GM23338 (cell line): Measurements from ENCODE around the gene RWDD1. TPM values are rescaled to one million over a fixed set of nuclear protein-coding genes. Genes with fewer than 3 reads are reported as not detected.

ENCODE experiments used
- ATAC-seq: fragments of 200-7000 bp; cut with Tn5 transposase; 3 replicates; pipeline ENCODE4 v1.9.1; 2020
- DNase-seq: peaks from one replicate; pipeline ENCODE4 v3.0.0-alpha.2; 2015; ENCODE audit warnings: low spot score
- H2AFZ ChIP-seq: fragments of 200-600 bp; sonication (generic); 2 replicates; pipeline ENCODE4 v1.8.0; 2016; ENCODE audit warnings: antibody characterized with exemption, mild to moderate bottlenecking, moderate library complexity
- H3F3A ChIP-seq: fragments of 200-600 bp; sonication (generic); replicated peaks from 2 replicates; pipeline ENCODE4 v1.8.0; 2017; ENCODE audit warnings: antibody characterized with exemption, mixed run types, low read depth
- H3K27ac ChIP-seq: fragments of 200-600 bp; sonication (generic); 2 replicates; pipeline ENCODE4 v1.6.1; 2016; ENCODE audit warnings: low read depth
- H3K27me3 ChIP-seq: fragments of 200-600 bp; sonication (generic); 2 replicates; pipeline ENCODE4 v1.8.0; 2016; ENCODE audit warnings: mild to moderate bottlenecking, mixed run types, moderate library complexity; ENCODE audit not compliant: insufficient read depth
- H3K36me3 ChIP-seq: fragments of 200-600 bp; sonication (generic); 2 replicates; pipeline ENCODE4 v1.8.0; 2016; ENCODE audit warnings: mild to moderate bottlenecking; ENCODE audit not compliant: insufficient read depth
- H3K4me1 ChIP-seq: fragments of 200-600 bp; sonication (generic); 2 replicates; pipeline ENCODE4 v1.8.0; 2016; ENCODE audit warnings: mild to moderate bottlenecking, moderate library complexity; ENCODE audit not compliant: insufficient read depth
- H3K4me2 ChIP-seq: fragments of 200-600 bp; sonication (generic); 2 replicates; pipeline ENCODE4 v1.7.1; 2017; ENCODE audit warnings: mixed run types
- H3K4me3 ChIP-seq: fragments of 200-600 bp; sonication (generic); 2 replicates; pipeline ENCODE4 v1.6.1; 2016; ENCODE audit warnings: mixed run types
- H3K79me2 ChIP-seq: fragments of 200-600 bp; sonication (generic); replicated peaks from 2 replicates; pipeline ENCODE4 v1.8.0; 2017; ENCODE audit warnings: mild to moderate bottlenecking; ENCODE audit not compliant: insufficient read depth
- H3K9me2 ChIP-seq: fragments of 200-600 bp; sonication (generic); 2 replicates; pipeline ENCODE4 v1.8.0; 2017; ENCODE audit not compliant: insufficient read depth
- H4K20me1 ChIP-seq: fragments of 200-600 bp; sonication (generic); replicated peaks from 2 replicates; pipeline ENCODE4 v1.8.0; 2017; ENCODE audit warnings: mild to moderate bottlenecking; ENCODE audit not compliant: insufficient read depth
- H3K27ac Mint-ChIP-seq: 2 replicates; pipeline ENCODE4 v1.8.0; 2020; ENCODE audit warnings: inconsistent platforms, mild to moderate bottlenecking, moderate library complexity, mixed read lengths
- H3K27me3 Mint-ChIP-seq: 3 replicates; pipeline ENCODE4 v1.8.0; 2022; ENCODE audit warnings: low read depth, mild to moderate bottlenecking, moderate library complexity, mixed read lengths, inconsistent platforms; ENCODE audit not compliant: insufficient read depth, poor library complexity
- H3K36me3 Mint-ChIP-seq: 3 replicates; pipeline ENCODE4 v1.8.0; 2021; ENCODE audit warnings: low read depth, mild to moderate bottlenecking, inconsistent platforms, moderate library complexity, mixed read lengths
- H3K4me1 Mint-ChIP-seq: 3 replicates; pipeline ENCODE4 v1.8.0; 2020; ENCODE audit warnings: mild to moderate bottlenecking, inconsistent platforms, mixed read lengths
- H3K4me3 Mint-ChIP-seq: 3 replicates; pipeline ENCODE4 v1.8.0; 2021; ENCODE audit warnings: moderate library complexity, mild to moderate bottlenecking, inconsistent platforms, mixed read lengths
- H3K9me3 Mint-ChIP-seq: 3 replicates; pipeline ENCODE4 v1.8.0; 2020; ENCODE audit warnings: moderate library complexity, mild to moderate bottlenecking, inconsistent platforms, mixed read lengths
- EZH2 ChIP-seq: fragments of 200-600 bp; sonication (generic); IDR thresholded peaks from one replicate; pipeline ENCODE4 v1.8.0; 2017; ENCODE audit warnings: antibody characterized with exemption, mild to moderate bottlenecking, low read depth; ENCODE audit not compliant: unreplicated experiment
- EZH2phosphoT487 ChIP-seq: fragments of 200-600 bp; sonication (generic); IDR thresholded peaks from one replicate; pipeline ENCODE4 v1.8.1; 2018; ENCODE audit warnings: antibody characterized with exemption; ENCODE audit not compliant: unreplicated experiment
- NANOG ChIP-seq: IDR thresholded peaks from 2 replicates; pipeline ENCODE4 v1.6.1; 2016; ENCODE audit warnings: antibody characterized with exemption, borderline replicate concordance
- STAT1 ChIP-seq: IDR thresholded peaks from one replicate; pipeline ENCODE4 v1.6.1; 2016; ENCODE audit warnings: antibody characterized with exemption; ENCODE audit not compliant: unreplicated experiment
- ZNF114 ChIP-seq: fragments of 250-450 bp; sonication (Bioruptor Pico); IDR thresholded peaks from 2 replicates; pipeline ENCODE4 v1.5.0; 2020; ENCODE audit warnings: mild to moderate bottlenecking, moderate library complexity
- polyA plus RNA-seq: library from polyadenylated mRNA; unstranded; fragments of >200 nt; fragmentation: Nextera tagmentation; extraction: Ambion mirVana; gene quantifications from 2 replicates; pipeline ENCODE4 v1.2.1, GENCODE V29; 2016
- total RNA-seq: library from RNA; depleted of rRNA; stranded (reverse); fragments of >200 nt; shearing (Covaris generic); gene quantifications from 2 replicates; pipeline ENCODE4 v1.2.3, GENCODE V29; 2014
- TF ChIP-seq, protein P1 (sequence below), 2 experiments: fragments of 200-600 bp in 1 of 2; sonication (generic) in 1 of 2; conservative IDR thresholded peaks; 2 replicates each; pipeline versions ENCODE4 v1.5.1 to v1.6.1; 2016 to 2017; ENCODE audit warnings: antibody characterized with exemption in 2 of 2, low read depth in 2 of 2, mild to moderate bottlenecking in 2 of 2, moderate library complexity in 1 of 2
- TF ChIP-seq, protein P2 (sequence below): IDR thresholded peaks from one replicate; pipeline ENCODE4 v1.6.1; 2018; ENCODE audit warnings: antibody characterized with exemption; ENCODE audit not compliant: unreplicated experiment
- TF ChIP-seq, protein P3 (sequence below): fragments of 250-450 bp; sonication (Bioruptor Pico); IDR thresholded peaks from 2 replicates; pipeline ENCODE4 v1.5.0; 2020; ENCODE audit warnings: mild to moderate bottlenecking, moderate library complexity

The RWDD1 gene
- total and polyA plus RNA-seq, 2 experiments from 2014 or later: 20.2 to 171 TPM

DNA sequence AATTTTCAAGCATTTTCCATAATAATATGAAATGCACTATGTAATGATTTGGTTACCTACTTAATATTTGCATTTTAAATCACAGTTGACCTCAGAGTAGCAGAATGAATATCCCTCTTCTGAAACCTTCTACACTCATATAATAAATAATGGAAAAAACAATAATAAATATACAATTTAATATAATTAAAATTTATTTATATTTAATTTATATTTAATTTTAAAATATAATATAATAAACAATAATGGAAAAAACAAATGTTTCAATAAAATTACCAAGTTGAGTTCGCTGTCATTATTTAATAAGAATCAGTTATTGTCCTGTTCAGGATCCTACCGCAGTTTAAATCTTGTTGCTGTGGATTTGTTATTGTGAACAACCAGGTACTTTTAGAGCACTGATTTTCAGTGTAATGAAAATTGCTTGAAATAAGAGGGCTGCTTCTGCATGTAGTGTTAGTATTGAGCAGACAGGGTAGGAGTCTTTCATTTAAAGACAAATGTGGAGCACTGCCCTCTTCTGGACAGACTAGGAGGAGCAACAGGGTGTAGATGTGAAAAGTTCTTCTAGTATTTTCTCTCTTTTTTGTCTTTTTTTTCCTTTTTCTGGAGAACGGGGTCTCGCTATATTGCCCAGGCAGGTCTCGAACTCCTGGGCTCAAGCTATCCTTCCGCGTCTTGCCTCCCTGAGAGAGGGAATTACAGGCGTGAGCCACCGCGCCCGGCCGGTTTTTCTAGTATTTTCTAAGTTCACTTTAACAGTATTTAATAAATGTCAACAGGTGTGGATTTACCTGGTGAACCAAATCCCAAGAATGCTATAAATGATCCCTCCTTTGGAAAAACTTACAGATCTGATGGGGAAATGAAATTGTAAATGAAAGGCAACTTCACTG, 39.4 kb upstream of the RWDD1 start:
- Histone ChIP-seq H3K4me3 (no peak overlapping the region), H4K20me1 (no peaks in the 10 kb centered on the region), H3K79me2 (no peaks in the 10 kb centered on the region), H3F3A (no peaks in the 10 kb centered on the region), H3K4me2 (no peak overlapping the region), H3K4me1 (peaks cover 44% of the 10 kb centered on the region), H2AFZ (no peak overlapping the region), H3K9me2 (no peaks in the 10 kb centered on the region), H3K27ac (no peak overlapping the region), H3K36me3 (no peaks in the 10 kb centered on the region), H3K27me3 (no peaks in the 10 kb centered on the region)
- ATAC-seq (peak; percentile 65), DNase-seq (peak; percentile 88)
- H3K27ac Mint-ChIP-seq: no peak overlapping the region
- peaks cover 5% of the 10 kb centered on the region for H3K27me3 Mint-ChIP-seq
- H3K36me3 Mint-ChIP-seq: no peaks in the 10 kb centered on the region
- TF ChIP-seq EZH2phosphoT487 (no peak), ZNF114 (no peak), STAT1 (no peak), EZH2 (no peak), NANOG (no peak)
- TF ChIP-seq, protein P1, sequence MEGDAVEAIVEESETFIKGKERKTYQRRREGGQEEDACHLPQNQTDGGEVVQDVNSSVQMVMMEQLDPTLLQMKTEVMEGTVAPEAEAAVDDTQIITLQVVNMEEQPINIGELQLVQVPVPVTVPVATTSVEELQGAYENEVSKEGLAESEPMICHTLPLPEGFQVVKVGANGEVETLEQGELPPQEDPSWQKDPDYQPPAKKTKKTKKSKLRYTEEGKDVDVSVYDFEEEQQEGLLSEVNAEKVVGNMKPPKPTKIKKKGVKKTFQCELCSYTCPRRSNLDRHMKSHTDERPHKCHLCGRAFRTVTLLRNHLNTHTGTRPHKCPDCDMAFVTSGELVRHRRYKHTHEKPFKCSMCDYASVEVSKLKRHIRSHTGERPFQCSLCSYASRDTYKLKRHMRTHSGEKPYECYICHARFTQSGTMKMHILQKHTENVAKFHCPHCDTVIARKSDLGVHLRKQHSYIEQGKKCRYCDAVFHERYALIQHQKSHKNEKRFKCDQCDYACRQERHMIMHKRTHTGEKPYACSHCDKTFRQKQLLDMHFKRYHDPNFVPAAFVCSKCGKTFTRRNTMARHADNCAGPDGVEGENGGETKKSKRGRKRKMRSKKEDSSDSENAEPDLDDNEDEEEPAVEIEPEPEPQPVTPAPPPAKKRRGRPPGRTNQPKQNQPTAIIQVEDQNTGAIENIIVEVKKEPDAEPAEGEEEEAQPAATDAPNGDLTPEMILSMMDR (conservative IDR thresholded peaks at IDR 0.05; ENCODE audit: low read depth in 2 of 2): peak; percentile 83 to 86
- TF ChIP-seq, protein P2, sequence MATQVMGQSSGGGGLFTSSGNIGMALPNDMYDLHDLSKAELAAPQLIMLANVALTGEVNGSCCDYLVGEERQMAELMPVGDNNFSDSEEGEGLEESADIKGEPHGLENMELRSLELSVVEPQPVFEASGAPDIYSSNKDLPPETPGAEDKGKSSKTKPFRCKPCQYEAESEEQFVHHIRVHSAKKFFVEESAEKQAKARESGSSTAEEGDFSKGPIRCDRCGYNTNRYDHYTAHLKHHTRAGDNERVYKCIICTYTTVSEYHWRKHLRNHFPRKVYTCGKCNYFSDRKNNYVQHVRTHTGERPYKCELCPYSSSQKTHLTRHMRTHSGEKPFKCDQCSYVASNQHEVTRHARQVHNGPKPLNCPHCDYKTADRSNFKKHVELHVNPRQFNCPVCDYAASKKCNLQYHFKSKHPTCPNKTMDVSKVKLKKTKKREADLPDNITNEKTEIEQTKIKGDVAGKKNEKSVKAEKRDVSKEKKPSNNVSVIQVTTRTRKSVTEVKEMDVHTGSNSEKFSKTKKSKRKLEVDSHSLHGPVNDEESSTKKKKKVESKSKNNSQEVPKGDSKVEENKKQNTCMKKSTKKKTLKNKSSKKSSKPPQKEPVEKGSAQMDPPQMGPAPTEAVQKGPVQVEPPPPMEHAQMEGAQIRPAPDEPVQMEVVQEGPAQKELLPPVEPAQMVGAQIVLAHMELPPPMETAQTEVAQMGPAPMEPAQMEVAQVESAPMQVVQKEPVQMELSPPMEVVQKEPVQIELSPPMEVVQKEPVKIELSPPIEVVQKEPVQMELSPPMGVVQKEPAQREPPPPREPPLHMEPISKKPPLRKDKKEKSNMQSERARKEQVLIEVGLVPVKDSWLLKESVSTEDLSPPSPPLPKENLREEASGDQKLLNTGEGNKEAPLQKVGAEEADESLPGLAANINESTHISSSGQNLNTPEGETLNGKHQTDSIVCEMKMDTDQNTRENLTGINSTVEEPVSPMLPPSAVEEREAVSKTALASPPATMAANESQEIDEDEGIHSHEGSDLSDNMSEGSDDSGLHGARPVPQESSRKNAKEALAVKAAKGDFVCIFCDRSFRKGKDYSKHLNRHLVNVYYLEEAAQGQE: no peak
- no peaks in the 10 kb centered on the region for H3K9me3 Mint-ChIP-seq
- H3K4me1 Mint-ChIP-seq: peaks cover 42% of the 10 kb centered on the region
- H3K4me3 Mint-ChIP-seq: no peak overlapping the region

DNA sequence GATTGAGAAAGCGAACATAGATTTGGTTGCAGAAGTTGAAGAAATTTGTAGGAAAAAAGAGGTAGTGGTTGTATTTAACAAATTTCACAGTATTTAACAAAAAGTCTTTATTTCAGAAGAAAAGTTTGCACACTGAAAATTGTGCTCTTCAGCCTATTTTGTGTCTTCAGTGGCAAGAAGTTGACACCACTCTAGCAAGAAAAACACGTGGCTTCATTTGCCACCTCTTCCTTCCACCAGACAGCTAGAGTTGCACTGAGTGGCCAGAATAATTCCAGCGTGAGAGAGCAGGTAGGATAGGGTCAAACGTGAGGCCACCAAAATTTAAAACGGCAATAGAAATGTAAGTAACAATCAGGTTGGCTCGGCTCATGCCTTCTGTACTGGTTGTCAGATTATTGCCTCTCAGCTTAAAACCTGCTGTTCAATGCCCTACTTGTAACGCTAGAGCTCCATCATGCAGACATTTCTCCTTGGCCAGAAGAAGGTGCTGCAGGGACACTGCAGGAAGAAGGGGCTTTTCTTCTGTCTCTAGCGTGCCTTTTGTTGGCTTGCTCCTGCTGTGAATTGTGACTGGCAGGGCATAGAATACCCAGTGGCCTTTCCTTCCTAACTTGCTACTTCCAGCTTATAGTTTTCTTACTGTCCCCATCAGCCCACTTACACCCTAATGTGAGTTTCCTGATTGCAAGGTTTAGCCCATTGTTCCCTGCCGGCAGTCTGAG, 37.9 kb upstream of the RWDD1 start:
- no peaks in the 10 kb centered on the region for H3K27me3 ChIP-seq
- no peaks in the 10 kb centered on the region for H3K36me3 Mint-ChIP-seq
- peak; percentile 77 for ATAC-seq
- H3K4me2 ChIP-seq: no peak overlapping the region
- no peak overlapping the region for H3K27ac ChIP-seq
- no peaks in the 10 kb centered on the region for H4K20me1 ChIP-seq
- peak; percentile 53 for DNase-seq
- H3F3A ChIP-seq: no peaks in the 10 kb centered on the region
- H3K4me1 ChIP-seq: peaks cover 42% of the 10 kb centered on the region
- no peaks in the 10 kb centered on the region for H3K9me3 Mint-ChIP-seq
- no peak overlapping the region for H3K27ac Mint-ChIP-seq
- H3K4me3 ChIP-seq: no peak overlapping the region
- H3K4me3 Mint-ChIP-seq: no peak overlapping the region
- H3K79me2 ChIP-seq: no peaks in the 10 kb centered on the region
- no peaks in the 10 kb centered on the region for H3K36me3 ChIP-seq
- peaks cover 5% of the 10 kb centered on the region for H3K27me3 Mint-ChIP-seq
- H3K9me2 ChIP-seq: no peaks in the 10 kb centered on the region
- peak overlapping the region; percentile 84 for H2AFZ ChIP-seq
- H3K4me1 Mint-ChIP-seq: peaks cover 42% of the 10 kb centered on the region
- TF ChIP-seq, protein P3, sequence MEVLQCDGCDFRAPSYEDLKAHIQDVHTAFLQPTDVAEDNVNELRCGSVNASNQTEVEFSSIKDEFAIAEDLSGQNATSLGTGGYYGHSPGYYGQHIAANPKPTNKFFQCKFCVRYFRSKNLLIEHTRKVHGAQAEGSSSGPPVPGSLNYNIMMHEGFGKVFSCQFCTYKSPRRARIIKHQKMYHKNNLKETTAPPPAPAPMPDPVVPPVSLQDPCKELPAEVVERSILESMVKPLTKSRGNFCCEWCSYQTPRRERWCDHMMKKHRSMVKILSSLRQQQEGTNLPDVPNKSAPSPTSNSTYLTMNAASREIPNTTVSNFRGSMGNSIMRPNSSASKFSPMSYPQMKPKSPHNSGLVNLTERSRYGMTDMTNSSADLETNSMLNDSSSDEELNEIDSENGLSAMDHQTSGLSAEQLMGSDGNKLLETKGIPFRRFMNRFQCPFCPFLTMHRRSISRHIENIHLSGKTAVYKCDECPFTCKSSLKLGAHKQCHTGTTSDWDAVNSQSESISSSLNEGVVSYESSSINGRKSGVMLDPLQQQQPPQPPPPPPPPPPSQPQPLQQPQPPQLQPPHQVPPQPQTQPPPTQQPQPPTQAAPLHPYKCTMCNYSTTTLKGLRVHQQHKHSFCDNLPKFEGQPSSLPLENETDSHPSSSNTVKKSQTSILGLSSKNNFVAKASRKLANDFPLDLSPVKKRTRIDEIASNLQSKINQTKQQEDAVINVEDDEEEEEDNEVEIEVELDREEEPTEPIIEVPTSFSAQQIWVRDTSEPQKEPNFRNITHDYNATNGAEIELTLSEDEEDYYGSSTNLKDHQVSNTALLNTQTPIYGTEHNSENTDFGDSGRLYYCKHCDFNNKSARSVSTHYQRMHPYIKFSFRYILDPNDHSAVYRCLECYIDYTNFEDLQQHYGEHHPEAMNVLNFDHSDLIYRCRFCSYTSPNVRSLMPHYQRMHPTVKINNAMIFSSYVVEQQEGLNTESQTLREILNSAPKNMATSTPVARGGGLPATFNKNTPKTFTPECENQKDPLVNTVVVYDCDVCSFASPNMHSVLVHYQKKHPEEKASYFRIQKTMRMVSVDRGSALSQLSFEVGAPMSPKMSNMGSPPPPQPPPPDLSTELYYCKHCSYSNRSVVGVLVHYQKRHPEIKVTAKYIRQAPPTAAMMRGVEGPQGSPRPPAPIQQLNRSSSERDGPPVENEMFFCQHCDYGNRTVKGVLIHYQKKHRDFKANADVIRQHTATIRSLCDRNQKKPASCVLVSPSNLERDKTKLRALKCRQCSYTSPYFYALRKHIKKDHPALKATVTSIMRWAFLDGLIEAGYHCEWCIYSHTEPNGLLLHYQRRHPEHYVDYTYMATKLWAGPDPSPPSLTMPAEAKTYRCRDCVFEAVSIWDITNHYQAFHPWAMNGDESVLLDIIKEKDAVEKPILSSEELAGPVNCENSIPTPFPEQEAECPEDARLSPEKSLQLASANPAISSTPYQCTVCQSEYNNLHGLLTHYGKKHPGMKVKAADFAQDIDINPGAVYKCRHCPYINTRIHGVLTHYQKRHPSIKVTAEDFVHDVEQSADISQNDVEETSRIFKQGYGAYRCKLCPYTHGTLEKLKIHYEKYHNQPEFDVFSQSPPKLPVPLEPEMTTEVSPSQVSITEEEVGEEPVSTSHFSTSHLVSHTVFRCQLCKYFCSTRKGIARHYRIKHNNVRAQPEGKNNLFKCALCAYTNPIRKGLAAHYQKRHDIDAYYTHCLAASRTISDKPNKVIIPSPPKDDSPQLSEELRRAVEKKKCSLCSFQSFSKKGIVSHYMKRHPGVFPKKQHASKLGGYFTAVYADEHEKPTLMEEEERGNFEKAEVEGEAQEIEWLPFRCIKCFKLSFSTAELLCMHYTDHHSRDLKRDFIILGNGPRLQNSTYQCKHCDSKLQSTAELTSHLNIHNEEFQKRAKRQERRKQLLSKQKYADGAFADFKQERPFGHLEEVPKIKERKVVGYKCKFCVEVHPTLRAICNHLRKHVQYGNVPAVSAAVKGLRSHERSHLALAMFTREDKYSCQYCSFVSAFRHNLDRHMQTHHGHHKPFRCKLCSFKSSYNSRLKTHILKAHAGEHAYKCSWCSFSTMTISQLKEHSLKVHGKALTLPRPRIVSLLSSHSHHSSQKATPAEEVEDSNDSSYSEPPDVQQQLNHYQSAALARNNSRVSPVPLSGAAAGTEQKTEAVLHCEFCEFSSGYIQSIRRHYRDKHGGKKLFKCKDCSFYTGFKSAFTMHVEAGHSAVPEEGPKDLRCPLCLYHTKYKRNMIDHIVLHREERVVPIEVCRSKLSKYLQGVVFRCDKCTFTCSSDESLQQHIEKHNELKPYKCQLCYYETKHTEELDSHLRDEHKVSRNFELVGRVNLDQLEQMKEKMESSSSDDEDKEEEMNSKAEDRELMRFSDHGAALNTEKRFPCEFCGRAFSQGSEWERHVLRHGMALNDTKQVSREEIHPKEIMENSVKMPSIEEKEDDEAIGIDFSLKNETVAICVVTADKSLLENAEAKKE: peak; percentile 85
